Right renal pelvis (tissue), 4 donors: ENCODE results near the gene FBXW9. TPM values are rescaled to one million over a fixed set of nuclear protein-coding genes. Genes with fewer than 3 reads are reported as not detected.
A peak's percentile ranks its signal among the peaks of the same experiment; 100 is the strongest.
"Not testable (repeated sequence)": the region's sequence is repeated elsewhere in the genome, so short reads cannot be mapped to it uniquely, and the experiment has no call there.

Experiments used
- DNase-seq, 4 donors: peaks; one replicate each; pipeline ENCODE4 v3.0.0-alpha.2; 2013; ENCODE audit warnings: low read depth in 4 of 4, low spot score in 3 of 4, missing footprints in 1 of 4
- polyA plus RNA-seq, 4 donors: library from polyadenylated mRNA; unstranded; fragments of 120-200 nt; gene quantifications; one replicate each; pipeline ENCODE4 v1.2.1, GENCODE V29; 2013; ENCODE audit not compliant: insufficient read length in 4 of 4

FBXW9 gene
- polyA plus RNA-seq = 10 to 100 TPM; 12.1 to 18.5 (median 13.1) TPM

GRCh38 chr19:12696366-12697335, at the start of gene FBXW9:
TSS of gene FBXW9 (minus strand) at chr19:12696631. CDS start at chr19:12696581, 50 bp downstream.
- peak; percentile 91 to 95 (median 94) for DNase-seq

- no peak for DNase-seq
Observed at GRCh38 chr19:12745166-12745897, 48.9 kb upstream of the FBXW9 start.

GRCh38 chr19:12737835-12738351, 41.5 kb upstream of the FBXW9 start:
- DNase-seq = no peak

GRCh38 chr19:12736995-12737834, 40.8 kb upstream of the FBXW9 start, which contains the start of gene GET3:
TSS of gene GET3 (plus strand) at chr19:12737497. CDS start at chr19:12737506, 9 bp downstream.
- DNase-seq = peak; percentile 87 to 98 (median 96)

GRCh38 chr19:12733369-12734214, 37.2 kb upstream of the FBXW9 start:
- no peak for DNase-seq

- no peak for DNase-seq
Observed at GRCh38 chr19:12731337-12731736, 34.9 kb upstream of the FBXW9 start.

GRCh38 chr19:12730064-12730463, 33.6 kb upstream of the FBXW9 start:
- DNase-seq = no peak

GRCh38 chr19:12727745-12728433, 31.5 kb upstream of the FBXW9 start:
- DNase-seq = no peak

- no peak for DNase-seq
Observed at GRCh38 chr19:12726988-12727316, 30.5 kb upstream of the FBXW9 start.

GRCh38 chr19:12725612-12726011, 29.2 kb upstream of the FBXW9 start:
- not testable (repeated sequence) for DNase-seq

- DNase-seq = no peak
Observed at GRCh38 chr19:12723641-12724426, 27.4 kb upstream of the FBXW9 start, which contains the start of gene TNPO2. TSS of gene TNPO2 (minus strand) at chr19:12723932. CDS start at chr19:12720977, 2,955 bp downstream.

GRCh38 chr19:12723381-12723640, 26.9 kb upstream of the FBXW9 start:
- DNase-seq = no peak

GRCh38 chr19:12722566-12723380, 26.3 kb upstream of the FBXW9 start:
- peak; percentile 92 to 99 (median 98) for DNase-seq

- peak in 3 of 4 donors; percentile 51 to 57 (median 51) for DNase-seq
Observed at GRCh38 chr19:12721656-12722565, 25.5 kb upstream of the FBXW9 start.

GRCh38 chr19:12720851-12721655, 24.6 kb upstream of the FBXW9 start:
- no peak for DNase-seq
